WTC11 (cell line): ENCODE data around the gene ERC2. TPM values are rescaled to one million over a fixed set of nuclear protein-coding genes. Genes with fewer than 3 reads are reported as not detected.

Experiments used
- ATAC-seq: fragments of 200-7000 bp; cut with Tn5 transposase; 2 replicates; pipeline ENCODE4 v1.10.0; 2021; ENCODE audit warnings: mild to moderate bottlenecking, moderate library complexity
- CTCF ChIA-PET: fragments of 300-600 bp; sonication (Branson Sonifier 250); formaldehyde crosslinking; loops from one replicate; lab custom pipeline; 2021; ENCODE audit warnings: antibody characterized with exemption; lab: Charles Lee
- POLR2A ChIA-PET: fragments of 350-600 bp; sonication (Branson Sonifier 250); formaldehyde crosslinking; loops from one replicate; lab custom pipeline; 2021; ENCODE audit warnings: antibody characterized with exemption; lab: Charles Lee
- DNase-seq: peaks from one replicate; pipeline ENCODE4 v3.0.0; 2021; ENCODE audit warnings: low spot score
- H3K27ac Mint-ChIP-seq: 2 replicates; pipeline ENCODE4 v1.8.0; 2021; ENCODE audit warnings: mixed read lengths
- H3K27me3 Mint-ChIP-seq: 2 replicates; pipeline ENCODE4 v1.8.0; 2021; ENCODE audit warnings: low read depth, mild to moderate bottlenecking, moderate library complexity, mixed read lengths
- H3K36me3 Mint-ChIP-seq: 2 replicates; pipeline ENCODE4 v1.8.0; 2021; ENCODE audit warnings: mixed read lengths
- H3K4me1 Mint-ChIP-seq: 2 replicates; pipeline ENCODE4 v1.8.0; 2022; ENCODE audit warnings: mixed read lengths
- H3K4me3 Mint-ChIP-seq: 2 replicates; pipeline ENCODE4 v1.8.0; 2021; ENCODE audit warnings: mild to moderate bottlenecking, moderate library complexity, mixed read lengths
- H3K9me3 Mint-ChIP-seq: 2 replicates; pipeline ENCODE4 v1.8.0; 2021; ENCODE audit warnings: mixed read lengths
- ATF3 ChIP-seq: sonication (generic); formaldehyde crosslinking; conservative IDR thresholded peaks from 2 replicates; pipeline ENCODE4 v1.8.1; 2022; ENCODE audit warnings: mild to moderate bottlenecking, missing genetic modification reagents
- CBFB ChIP-seq: sonication (generic); formaldehyde crosslinking; IDR thresholded peaks from 2 replicates; pipeline ENCODE4 v1.8.1; 2022; ENCODE audit warnings: mild to moderate bottlenecking, low read depth, missing genetic modification reagents
- E2F1 ChIP-seq: sonication (generic); formaldehyde crosslinking; IDR thresholded peaks from 2 replicates; pipeline ENCODE4 v1.8.0; 2022; ENCODE audit warnings: mild to moderate bottlenecking, missing genetic modification reagents
- ELF4 ChIP-seq: sonication (generic); formaldehyde crosslinking; IDR thresholded peaks from 2 replicates; pipeline ENCODE4 v1.8.1; 2022; ENCODE audit warnings: low read depth, mild to moderate bottlenecking, moderate library complexity, missing genetic modification reagents
- ERG ChIP-seq: fragments of 250-450 bp; sonication (Bioruptor Pico); IDR thresholded peaks from 2 replicates; pipeline ENCODE4 v1.8.0; 2021; ENCODE audit warnings: mild to moderate bottlenecking
- FOXJ3 ChIP-seq: sonication (generic); formaldehyde crosslinking; IDR thresholded peaks from 2 replicates; pipeline ENCODE4 v1.9.0; 2021; ENCODE audit warnings: missing genetic modification reagents, mild to moderate bottlenecking, borderline replicate concordance
- GABPB1 ChIP-seq: sonication (generic); formaldehyde crosslinking; IDR thresholded peaks from 2 replicates; pipeline ENCODE4 v1.8.1; 2023; ENCODE audit warnings: mild to moderate bottlenecking, missing genetic modification reagents
- GRHL2 ChIP-seq: fragments of 250-450 bp; sonication (Bioruptor Pico); IDR thresholded peaks from 2 replicates; pipeline ENCODE4 v1.8.0; 2022; ENCODE audit warnings: mild to moderate bottlenecking, moderate library complexity; ENCODE audit not compliant: insufficient replicate concordance, severe bottlenecking
- HMGXB4 ChIP-seq: sonication (generic); formaldehyde crosslinking; IDR thresholded peaks from 2 replicates; pipeline ENCODE4 v1.8.1; 2023; ENCODE audit warnings: mild to moderate bottlenecking, moderate library complexity, missing genetic modification reagents
- IRF1 ChIP-seq: sonication (generic); formaldehyde crosslinking; IDR thresholded peaks from 2 replicates; pipeline ENCODE4 v1.8.0; 2023; ENCODE audit warnings: missing genetic modification reagents
- JUN ChIP-seq: sonication (generic); formaldehyde crosslinking; IDR thresholded peaks from 2 replicates; pipeline ENCODE4 v1.8.0; 2023; ENCODE audit warnings: mild to moderate bottlenecking, missing genetic modification reagents
- MXD4 ChIP-seq: fragments of 250-450 bp; sonication (Bioruptor Pico); IDR thresholded peaks from 2 replicates; pipeline ENCODE4 v1.8.0; 2021; ENCODE audit warnings: mild to moderate bottlenecking, moderate library complexity, borderline replicate concordance
- NFATC4 ChIP-seq: fragments of 250-450 bp; sonication (Bioruptor Pico); IDR thresholded peaks from 2 replicates; pipeline ENCODE4 v1.9.0; 2021; ENCODE audit warnings: mild to moderate bottlenecking
- NFE2L1 ChIP-seq: sonication (generic); formaldehyde crosslinking; IDR thresholded peaks from 2 replicates; pipeline ENCODE4 v1.8.1; 2023; ENCODE audit warnings: missing genetic modification reagents
- NR1H2 ChIP-seq: sonication (generic); formaldehyde crosslinking; IDR thresholded peaks from 2 replicates; pipeline ENCODE4 v1.9.0; 2021; ENCODE audit warnings: mild to moderate bottlenecking, moderate library complexity, missing genetic modification reagents
- PREB ChIP-seq: sonication (generic); formaldehyde crosslinking; IDR thresholded peaks from 2 replicates; pipeline ENCODE4 v1.8.1; 2022; ENCODE audit warnings: mild to moderate bottlenecking, missing genetic modification reagents, moderate library complexity, borderline replicate concordance
- RORB ChIP-seq: fragments of 250-450 bp; sonication (Bioruptor Pico); IDR thresholded peaks from 2 replicates; pipeline ENCODE4 v1.9.0; 2021; ENCODE audit warnings: mild to moderate bottlenecking
- SP1 ChIP-seq: sonication (generic); formaldehyde crosslinking; conservative IDR thresholded peaks from 2 replicates; pipeline ENCODE4 v1.8.1; 2022; ENCODE audit warnings: missing genetic modification reagents
- ZBTB21 ChIP-seq: sonication (generic); formaldehyde crosslinking; IDR thresholded peaks from 2 replicates; pipeline ENCODE4 v1.8.1; 2023; ENCODE audit warnings: mild to moderate bottlenecking, missing genetic modification reagents, borderline replicate concordance
- ZNF281 ChIP-seq: sonication (generic); formaldehyde crosslinking; IDR thresholded peaks from 2 replicates; pipeline ENCODE4 v1.8.0; 2023; ENCODE audit warnings: mild to moderate bottlenecking, missing genetic modification reagents
- ZNF396 ChIP-seq: fragments of 250-450 bp; sonication (Bioruptor Pico); IDR thresholded peaks from 2 replicates; pipeline ENCODE4 v1.8.0; 2021; ENCODE audit warnings: mild to moderate bottlenecking, moderate library complexity, borderline replicate concordance
- ZNF423 ChIP-seq: fragments of 250-450 bp; sonication (Bioruptor Pico); IDR thresholded peaks from 2 replicates; pipeline ENCODE4 v2.1.2; 2022; ENCODE audit warnings: mild to moderate bottlenecking, moderate library complexity
- total RNA-seq: library from RNA; stranded (reverse); gene quantifications from 3 replicates; pipeline ENCODE4 v1.2.3, GENCODE V29; 2021

Gene ERC2
- total RNA-seq, 1 experiment from 2014 or later: 23.5 TPM

- TF ChIP-seq PREB (CRISPR knock-in tag): no peak
- TF ChIP-seq CBFB (CRISPR knock-in tag): no peak
- no peak for TF ChIP-seq GRHL2 (CRISPR knock-in tag)
- TF ChIP-seq NFATC4 (CRISPR knock-in tag): no peak
- no peak for TF ChIP-seq FOXJ3
These were observed 996.6 kb downstream of the ERC2 start (continued) for GRCh38 chr3:55471522-55472280.

GRCh38 chr3:55471084-55471483 lies 997.2 kb downstream of the ERC2 start:
- DNase-seq: no peak
- no peak for ATAC-seq
- ChIA-PET CTCF (interaction anchor here (0.8 kb wide), 1 partner anchor 66 kb away, joined by 3 read pairs; no protein-coding TSS in a partner anchor), POLR2A (no interaction called here)
- Mint-ChIP-seq H3K4me1 (peaks cover 22% of the 10 kb centered on the region), H3K27ac (no peak overlapping the region), H3K36me3 (no peaks in the 10 kb centered on the region), H3K27me3 (peaks cover 40% of the 10 kb centered on the region), H3K4me3 (no peak overlapping the region), H3K9me3 (no peaks in the 10 kb centered on the region)
- TF ChIP-seq ERG (CRISPR knock-in tag) (no peak), E2F1 (CRISPR knock-in tag) (no peak), MXD4 (CRISPR knock-in tag) (no peak), NR1H2 (no peak), SP1 (CRISPR knock-in tag) (no peak), ZNF423 (CRISPR knock-in tag) (no peak), ZNF396 (CRISPR knock-in tag) (no peak), JUN (CRISPR knock-in tag) (no peak), RORB (no peak), ATF3 (CRISPR knock-in tag) (no peak), GRHL2 (CRISPR knock-in tag) (no peak), NFATC4 (CRISPR knock-in tag) (no peak), IRF1 (CRISPR knock-in tag) (no peak), GABPB1 (no peak)

GRCh38 chr3:55469957-55470526 lies 998.2 kb downstream of the ERC2 start:
- Mint-ChIP-seq H3K9me3 (no peaks in the 10 kb centered on the region), H3K27me3 (peaks cover 30% of the 10 kb centered on the region), H3K27ac (no peak overlapping the region), H3K36me3 (no peaks in the 10 kb centered on the region), H3K4me3 (no peak overlapping the region), H3K4me1 (peaks cover 20% of the 10 kb centered on the region)
- ChIA-PET CTCF (interaction anchor here (0.6 to 1.8 kb wide), 3 partner anchors 15 to 272 kb away, joined by 3 to 6 read pairs (median 3); no protein-coding TSS in a partner anchor), POLR2A (no interaction called here)
- ATAC-seq: no peak
- no peak for DNase-seq
- TF ChIP-seq NFE2L1 (CRISPR knock-in tag) (no peak), HMGXB4 (CRISPR knock-in tag) (no peak), ZNF281 (CRISPR knock-in tag) (no peak), ZBTB21 (CRISPR knock-in tag) (no peak), GABPB1 (no peak), ELF4 (CRISPR knock-in tag) (no peak)
